ENCODE data around the gene PHLDB3.

DNA sequence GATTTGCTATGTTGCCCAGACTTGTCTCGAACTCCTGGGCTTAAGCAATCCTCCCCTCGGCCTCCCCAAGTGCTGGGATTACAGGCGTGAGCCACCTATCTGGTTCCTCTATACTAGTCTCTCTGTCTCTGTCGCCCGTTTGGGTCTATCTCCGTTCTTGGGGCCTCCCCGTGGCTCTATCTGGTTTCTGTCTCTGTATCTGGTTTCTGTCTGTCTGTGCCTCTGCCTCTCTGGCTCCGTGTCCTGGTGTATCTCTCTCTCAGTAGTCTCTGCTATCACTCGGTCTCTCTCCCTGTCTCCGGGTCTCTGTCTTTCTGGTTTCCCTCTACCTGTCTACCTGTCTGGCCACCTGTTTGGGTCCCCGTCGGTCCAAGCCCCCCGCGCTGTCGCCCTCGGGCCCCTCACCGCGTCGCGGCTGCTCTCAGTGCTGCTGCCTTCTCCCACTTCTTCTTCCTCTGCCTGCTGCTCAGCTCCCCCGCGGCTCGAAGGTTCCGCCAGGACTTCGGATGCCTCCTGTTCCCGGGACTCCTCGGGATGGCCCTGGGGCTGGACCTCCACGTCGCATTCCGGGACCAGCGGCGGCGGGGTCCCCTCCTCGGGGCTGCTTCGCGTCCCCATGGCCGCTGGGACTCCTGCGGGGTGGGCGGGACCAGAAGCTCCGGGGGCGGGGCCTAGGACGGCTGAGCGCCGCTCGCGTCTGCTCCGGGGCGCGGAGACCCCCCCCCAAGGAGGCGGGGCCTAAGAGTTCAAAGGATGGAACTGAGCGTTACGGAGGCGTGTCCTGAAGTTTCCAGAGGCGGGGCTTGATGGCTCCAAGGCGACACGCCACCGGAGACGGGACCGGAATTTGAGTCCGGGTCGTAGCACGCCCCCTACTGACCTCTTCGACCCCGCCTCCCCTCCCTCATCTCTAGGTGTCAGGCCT is 783 bp downstream of the PHLDB3 start:
- TF ChIP-seq, protein P1, sequence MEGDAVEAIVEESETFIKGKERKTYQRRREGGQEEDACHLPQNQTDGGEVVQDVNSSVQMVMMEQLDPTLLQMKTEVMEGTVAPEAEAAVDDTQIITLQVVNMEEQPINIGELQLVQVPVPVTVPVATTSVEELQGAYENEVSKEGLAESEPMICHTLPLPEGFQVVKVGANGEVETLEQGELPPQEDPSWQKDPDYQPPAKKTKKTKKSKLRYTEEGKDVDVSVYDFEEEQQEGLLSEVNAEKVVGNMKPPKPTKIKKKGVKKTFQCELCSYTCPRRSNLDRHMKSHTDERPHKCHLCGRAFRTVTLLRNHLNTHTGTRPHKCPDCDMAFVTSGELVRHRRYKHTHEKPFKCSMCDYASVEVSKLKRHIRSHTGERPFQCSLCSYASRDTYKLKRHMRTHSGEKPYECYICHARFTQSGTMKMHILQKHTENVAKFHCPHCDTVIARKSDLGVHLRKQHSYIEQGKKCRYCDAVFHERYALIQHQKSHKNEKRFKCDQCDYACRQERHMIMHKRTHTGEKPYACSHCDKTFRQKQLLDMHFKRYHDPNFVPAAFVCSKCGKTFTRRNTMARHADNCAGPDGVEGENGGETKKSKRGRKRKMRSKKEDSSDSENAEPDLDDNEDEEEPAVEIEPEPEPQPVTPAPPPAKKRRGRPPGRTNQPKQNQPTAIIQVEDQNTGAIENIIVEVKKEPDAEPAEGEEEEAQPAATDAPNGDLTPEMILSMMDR (IDR thresholded peaks at IDR 0.05; ENCODE audit: poor library complexity, severe bottlenecking): peak; percentile 39
- no peak for TF ChIP-seq EP300 (conservative IDR thresholded peaks at IDR 0.05; ENCODE audit: poor library complexity, severe bottlenecking)
- peak; percentile 19 for TF ChIP-seq MXI1 (conservative IDR thresholded peaks at IDR 0.05; ENCODE audit: poor library complexity, severe bottlenecking)
- no peak for TF ChIP-seq POLR2AphosphoS5 (IDR thresholded peaks at IDR 0.05)
- TF ChIP-seq RAD21 (conservative IDR thresholded peaks at IDR 0.05): peak; percentile 10

All from neural cell (in vitro differentiated cells).